ENCODE results near the gene ASAP3.
"Not testable (repeated sequence)": the region's sequence is repeated elsewhere in the genome, so short reads cannot be mapped to it uniquely, and the experiment has no call there.

ASAP3 gene

GRCh38 chr1:23514111-23514679 is 30.2 kb upstream of the ASAP3 start:
- no peak for DNase-seq (ENCODE audit: low read depth in 2 of 2)

GRCh38 chr1:23509896-23510295 is 25.9 kb upstream of the ASAP3 start:
- no peak for DNase-seq (ENCODE audit: low read depth in 2 of 2)

- no peak for DNase-seq (ENCODE audit: low read depth in 2 of 2)
Measured at GRCh38 chr1:23506376-23507107, 22.6 kb upstream of the ASAP3 start.

- DNase-seq (ENCODE audit: low read depth in 2 of 2): no peak
Measured at GRCh38 chr1:23505851-23506250, 21.9 kb upstream of the ASAP3 start.

GRCh38 chr1:23504156-23504555 is 20.2 kb upstream of the ASAP3 start:
- not testable (repeated sequence) for DNase-seq (ENCODE audit: low read depth in 2 of 2)

GRCh38 chr1:23502951-23503350 is 19.0 kb upstream of the ASAP3 start:
- DNase-seq (ENCODE audit: low read depth in 2 of 2): no peak

- DNase-seq (ENCODE audit: low read depth in 2 of 2): no peak
Measured at GRCh38 chr1:23500466-23500865, 16.5 kb upstream of the ASAP3 start.

GRCh38 chr1:23497777-23498439 is 13.9 kb upstream of the ASAP3 start:
- DNase-seq (ENCODE audit: low read depth in 2 of 2): no peak

GRCh38 chr1:23496490-23497181 is 12.7 kb upstream of the ASAP3 start:
- DNase-seq (ENCODE audit: low read depth in 2 of 2): no peak

GRCh38 chr1:23494836-23495235 is 10.9 kb upstream of the ASAP3 start:
- not testable (repeated sequence) for DNase-seq (ENCODE audit: low read depth in 2 of 2)

GRCh38 chr1:23492776-23493175 is 8.8 kb upstream of the ASAP3 start:
- not testable (repeated sequence) for DNase-seq (ENCODE audit: low read depth in 2 of 2)

GRCh38 chr1:23492132-23492720 is 8.2 kb upstream of the ASAP3 start:
- DNase-seq (ENCODE audit: low read depth in 2 of 2): no peak

- DNase-seq (ENCODE audit: low read depth in 2 of 2): no peak
Measured at GRCh38 chr1:23489842-23490241, 5.9 kb upstream of the ASAP3 start.

- no peak for DNase-seq (ENCODE audit: low read depth in 2 of 2)
Measured at GRCh38 chr1:23485002-23485332, 988 bp upstream of the ASAP3 start.

GRCh38 chr1:23484253-23485001 is 448 bp upstream of the ASAP3 start:
- peak; percentile 70 to 89 for DNase-seq (ENCODE audit: low read depth in 2 of 2)

- no peak for DNase-seq (ENCODE audit: low read depth in 2 of 2)
Measured at GRCh38 chr1:23481904-23482303, 2.1 kb downstream of the ASAP3 start.

GRCh38 chr1:23481026-23481597 is 2.9 kb downstream of the ASAP3 start:
- no peak for DNase-seq (ENCODE audit: low read depth in 2 of 2)

GRCh38 chr1:23480187-23481025 is 3.6 kb downstream of the ASAP3 start:
- DNase-seq (ENCODE audit: low read depth in 2 of 2): no peak

- no peak for DNase-seq (ENCODE audit: low read depth in 2 of 2)
Measured at GRCh38 chr1:23479666-23479941, 4.4 kb downstream of the ASAP3 start.

- DNase-seq (ENCODE audit: low read depth in 2 of 2): no peak
Measured at GRCh38 chr1:23478896-23479665, 4.9 kb downstream of the ASAP3 start.
